IPS-15b (cell line): ENCODE results near the gene GBE1.
"Not testable (repeated sequence)": the region's sequence is repeated elsewhere in the genome, so short reads cannot be mapped to it uniquely, and the experiment has no call there.

Source experiments
- H3K27me3 ChIP-seq: one replicate; pipeline ENCODE4 v1.6.1; 2013; ENCODE audit warnings: low read length; ENCODE audit not compliant: control insufficient read depth, insufficient read depth
- H3K36me3 ChIP-seq: one replicate; pipeline ENCODE4 v1.6.1; 2013; ENCODE audit warnings: low read length; ENCODE audit not compliant: control insufficient read depth, insufficient read depth
- H3K4me1 ChIP-seq: one replicate; pipeline ENCODE4 v1.6.1; 2013; ENCODE audit warnings: mild to moderate bottlenecking, low read length; ENCODE audit not compliant: control insufficient read depth, insufficient read depth
- H3K4me3 ChIP-seq: one replicate; pipeline ENCODE4 v1.5.1; 2013; ENCODE audit warnings: low read depth, low read length
- H3K9ac ChIP-seq: one replicate; pipeline ENCODE4 v1.6.1; 2013; ENCODE audit warnings: low read depth, mild to moderate bottlenecking, low read length
- H3K9me3 ChIP-seq: one replicate; pipeline ENCODE4 v1.6.1; 2013; ENCODE audit warnings: mild to moderate bottlenecking, low read length; ENCODE audit not compliant: control insufficient read depth, insufficient read depth

GBE1 gene

GRCh38 chr3:81503026-81503425, 258.4 kb downstream of the GBE1 start:
- no peaks in the 10 kb centered on the region for H3K36me3 ChIP-seq
- H3K4me1 ChIP-seq = no peaks in the 10 kb centered on the region
- H3K4me3 ChIP-seq = no peak overlapping the region
- no peaks in the 10 kb centered on the region for H3K9me3 ChIP-seq
- H3K27me3 ChIP-seq = no peaks in the 10 kb centered on the region
- H3K9ac ChIP-seq = no peak overlapping the region

- Histone ChIP-seq H3K4me3 (no peak overlapping the region), H3K36me3 (no peaks in the 10 kb centered on the region), H3K9me3 (no peaks in the 10 kb centered on the region), H3K27me3 (no peaks in the 10 kb centered on the region), H3K4me1 (no peaks in the 10 kb centered on the region), H3K9ac (no peak overlapping the region)
Measured at GRCh38 chr3:81502236-81502635, 259.2 kb downstream of the GBE1 start.

DNA sequence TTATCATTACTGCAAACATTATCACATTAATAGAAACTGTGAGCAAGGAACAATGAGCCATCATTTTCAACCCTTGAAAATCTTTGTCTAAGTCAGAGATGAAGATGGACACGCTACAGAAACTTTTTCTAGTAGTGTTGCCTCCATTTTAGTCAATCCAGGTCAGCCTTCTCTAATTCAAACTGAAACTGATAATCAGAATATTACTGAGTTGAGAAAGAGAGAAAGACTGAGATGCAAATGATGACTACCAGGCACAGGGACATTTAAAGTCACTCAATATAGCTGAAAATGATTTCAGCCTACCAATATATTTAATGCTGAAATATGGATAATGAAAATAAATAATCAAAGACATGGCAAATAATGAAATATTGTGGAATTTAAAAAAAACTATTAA, 261.4 kb downstream of the GBE1 start:
- Histone ChIP-seq H3K4me1 (no peaks in the 10 kb centered on the region), H3K36me3 (no peaks in the 10 kb centered on the region), H3K9ac (no peak overlapping the region), H3K27me3 (no peaks in the 10 kb centered on the region), H3K9me3 (no peaks in the 10 kb centered on the region), H3K4me3 (no peak overlapping the region)

- H3K9me3 ChIP-seq = no peaks in the 10 kb centered on the region
- no peaks in the 10 kb centered on the region for H3K27me3 ChIP-seq
- no peaks in the 10 kb centered on the region for H3K4me1 ChIP-seq
Measured at GRCh38 chr3:81497572-81498251, 263.7 kb downstream of the GBE1 start.

GRCh38 chr3:81496407-81497104, 264.9 kb downstream of the GBE1 start:
- Histone ChIP-seq H3K9me3 (no peaks in the 10 kb centered on the region), H3K4me3 (no peak overlapping the region), H3K36me3 (no peaks in the 10 kb centered on the region), H3K27me3 (no peaks in the 10 kb centered on the region), H3K9ac (no peak overlapping the region), H3K4me1 (no peaks in the 10 kb centered on the region)

More at GRCh38 chr3:81497572-81498251, 263.7 kb downstream of the GBE1 start:
- no peak overlapping the region for H3K4me3 ChIP-seq
- H3K9ac ChIP-seq = no peak overlapping the region
- H3K36me3 ChIP-seq = no peaks in the 10 kb centered on the region

- H3K4me3 ChIP-seq, H3K9me3 ChIP-seq, H3K27me3 ChIP-seq, H3K36me3 ChIP-seq, H3K4me1 ChIP-seq, H3K9ac ChIP-seq: not testable (repeated sequence)
Measured at GRCh38 chr3:81492471-81492870, 269.0 kb downstream of the GBE1 start.

DNA sequence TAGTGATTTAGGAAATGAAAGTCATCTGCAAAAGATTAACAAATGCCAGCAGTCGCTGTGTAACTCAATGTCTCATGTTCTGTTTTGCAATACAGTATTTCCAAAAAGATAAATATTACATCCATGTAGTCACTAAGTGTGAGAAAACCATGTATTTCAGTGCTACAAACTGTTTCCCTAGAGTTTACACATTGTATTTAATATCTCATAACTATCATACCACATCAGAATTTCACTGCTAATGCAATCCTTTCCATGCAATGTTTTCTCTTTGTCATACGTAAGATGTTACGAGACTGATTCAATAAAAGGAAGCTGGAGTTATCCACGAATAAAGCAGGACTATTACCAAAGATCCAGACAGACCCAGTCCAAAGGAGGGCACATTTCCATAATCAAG, 269.4 kb downstream of the GBE1 start:
- H3K27me3 ChIP-seq = no peaks in the 10 kb centered on the region
- H3K4me1 ChIP-seq = peaks cover 3% of the 10 kb centered on the region
- H3K9me3 ChIP-seq = no peaks in the 10 kb centered on the region
- H3K9ac ChIP-seq = no peak overlapping the region
- no peak overlapping the region for H3K4me3 ChIP-seq
- no peaks in the 10 kb centered on the region for H3K36me3 ChIP-seq

- Histone ChIP-seq H3K27me3 (no peaks in the 10 kb centered on the region), H3K9ac (no peak overlapping the region), H3K9me3 (no peaks in the 10 kb centered on the region), H3K4me3 (no peak overlapping the region), H3K36me3 (no peaks in the 10 kb centered on the region), H3K4me1 (peaks cover 3% of the 10 kb centered on the region)
Measured at GRCh38 chr3:81490541-81491288, 270.7 kb downstream of the GBE1 start.

DNA sequence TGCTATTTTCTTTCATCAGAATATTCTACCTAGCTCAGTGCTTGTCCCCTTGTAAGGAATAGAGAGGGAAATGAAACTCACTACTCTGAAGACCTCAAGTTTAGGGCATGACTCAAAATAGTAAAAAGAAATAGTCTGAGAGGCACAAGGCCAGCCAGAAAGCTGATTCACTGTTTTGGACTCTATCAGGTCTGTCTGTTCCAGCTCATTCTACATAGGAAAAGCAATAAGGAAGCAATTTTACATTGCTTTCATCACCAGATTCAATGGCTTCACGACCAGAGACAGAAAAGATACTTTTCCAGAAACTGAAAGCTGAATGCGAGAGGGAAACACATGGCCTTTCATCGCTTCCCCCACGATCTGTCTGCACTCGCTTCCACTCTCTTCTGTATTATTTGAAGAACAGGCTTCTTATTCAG, 276.0 kb downstream of the GBE1 start:
- H3K27me3 ChIP-seq = no peaks in the 10 kb centered on the region
- no peak overlapping the region for H3K4me3 ChIP-seq
- no peaks in the 10 kb centered on the region for H3K36me3 ChIP-seq
- no peaks in the 10 kb centered on the region for H3K4me1 ChIP-seq
- H3K9ac ChIP-seq = no peak overlapping the region
- no peaks in the 10 kb centered on the region for H3K9me3 ChIP-seq

- H3K4me3 ChIP-seq = no peak overlapping the region
- no peaks in the 10 kb centered on the region for H3K4me1 ChIP-seq
- no peak overlapping the region for H3K9ac ChIP-seq
- no peaks in the 10 kb centered on the region for H3K27me3 ChIP-seq
- H3K9me3 ChIP-seq = no peaks in the 10 kb centered on the region
- H3K36me3 ChIP-seq = no peaks in the 10 kb centered on the region
Measured at GRCh38 chr3:81484520-81484919, 276.9 kb downstream of the GBE1 start.

GRCh38 chr3:81483046-81483445, 278.4 kb downstream of the GBE1 start:
- Histone ChIP-seq H3K9me3 (no peaks in the 10 kb centered on the region), H3K36me3 (no peaks in the 10 kb centered on the region), H3K9ac (no peak overlapping the region), H3K4me3 (no peak overlapping the region), H3K27me3 (no peaks in the 10 kb centered on the region), H3K4me1 (no peaks in the 10 kb centered on the region)

DNA sequence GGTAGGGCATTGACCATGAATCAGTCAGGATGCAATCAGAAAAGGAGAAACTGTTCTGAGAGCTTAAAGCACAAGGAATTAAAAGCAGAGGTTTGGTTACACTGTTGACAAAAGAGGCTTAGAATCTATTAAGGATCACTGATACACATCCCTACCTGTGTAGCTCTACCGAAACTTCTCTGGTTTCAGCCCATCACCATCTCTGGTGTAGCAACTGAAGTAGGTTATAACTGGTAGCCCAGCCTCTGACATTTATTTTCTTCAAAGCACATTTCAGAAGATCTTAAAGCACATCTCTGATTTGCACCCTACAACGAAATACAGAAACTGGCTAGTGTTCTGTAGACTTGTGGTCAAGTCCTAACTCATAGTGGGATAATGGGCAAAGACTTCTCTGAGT, 283.7 kb downstream of the GBE1 start:
- no peak overlapping the region for H3K4me3 ChIP-seq
- no peaks in the 10 kb centered on the region for H3K27me3 ChIP-seq
- H3K9ac ChIP-seq = no peak overlapping the region
- H3K36me3 ChIP-seq = no peaks in the 10 kb centered on the region
- H3K9me3 ChIP-seq = no peaks in the 10 kb centered on the region
- H3K4me1 ChIP-seq = no peaks in the 10 kb centered on the region
